Activated naive CD4-positive, alpha-beta T cell treated with anti-CD3 and anti-CD28 coated beads, Interleukin-2, amount 50 U/mL, for 16 hours (primary cell): ENCODE measurements around the gene WLS.
"Not testable (repeated sequence)": the region's sequence is repeated elsewhere in the genome, so short reads cannot be mapped to it uniquely, and the experiment has no call there.

ENCODE experiments used
- DNase-seq: peaks from one replicate; pipeline ENCODE4 v3.0.0-alpha.2; 2020

Gene WLS

DNA sequence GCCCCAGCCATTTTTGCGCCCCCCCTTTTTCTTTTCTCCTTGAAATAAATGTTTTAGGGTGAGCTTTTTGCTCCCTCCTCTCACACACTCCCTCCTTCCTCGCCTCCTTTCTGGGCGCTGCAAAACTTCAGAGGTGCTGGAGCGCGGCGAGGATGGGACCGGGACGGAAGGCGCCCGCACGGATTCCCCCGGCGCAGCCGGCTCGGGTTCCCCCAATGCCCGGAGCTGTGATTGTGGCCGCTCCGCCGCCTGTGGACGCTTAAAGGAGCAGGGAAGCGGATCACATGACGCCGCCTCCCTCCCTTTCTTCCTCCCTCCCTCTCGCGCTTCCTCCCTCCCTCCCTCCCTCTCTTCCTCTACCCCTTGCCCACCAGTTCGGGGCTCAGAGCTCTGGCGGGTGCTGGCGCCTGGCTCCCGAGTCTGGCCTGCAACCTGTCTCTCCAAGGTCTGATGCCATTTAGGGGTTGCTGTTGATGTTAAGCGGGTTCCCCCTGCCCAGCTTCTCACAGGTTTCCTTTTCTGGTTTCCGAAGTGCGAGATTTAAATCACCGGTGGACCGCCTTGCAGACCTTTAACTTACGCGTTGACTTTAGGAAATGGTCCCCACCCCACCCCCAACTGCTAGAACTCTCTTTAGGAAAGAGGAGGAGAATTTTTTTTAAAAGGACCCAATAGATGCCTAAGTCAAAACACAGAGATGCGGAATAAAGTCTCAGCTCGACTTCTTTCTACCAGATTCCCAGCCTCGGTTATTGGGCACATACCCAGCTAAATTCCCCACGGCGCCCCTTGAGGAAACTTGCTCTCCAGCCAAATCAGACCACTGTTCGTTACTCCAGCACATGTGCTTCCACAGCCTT, at the start of gene WLS:
WLS (minus strand) TSS at position 235 of the 860 bp plus-strand sequence; CDS start at position 11, 224 bp downstream.
- no peak for DNase-seq

DNA sequence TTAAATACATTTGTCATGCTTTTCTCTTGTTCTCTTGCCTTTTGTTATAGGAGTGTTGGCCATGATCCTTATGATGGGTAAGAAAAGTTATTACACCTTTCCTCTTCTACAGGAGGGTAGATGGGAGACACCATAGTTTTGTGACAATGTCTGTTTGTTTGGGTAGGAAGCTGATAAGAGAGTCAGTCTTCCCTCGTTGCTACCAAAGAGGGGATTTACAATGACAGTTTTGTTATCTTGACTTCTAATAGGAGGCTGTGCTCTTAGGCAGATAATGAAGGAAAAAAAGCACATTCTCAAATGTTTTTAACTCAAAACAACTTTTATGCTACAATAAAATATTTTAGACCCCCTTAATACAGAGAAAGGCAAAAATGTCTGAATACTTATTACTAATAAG, 48.0 kb upstream of the WLS start:
- no peak for DNase-seq

DNA sequence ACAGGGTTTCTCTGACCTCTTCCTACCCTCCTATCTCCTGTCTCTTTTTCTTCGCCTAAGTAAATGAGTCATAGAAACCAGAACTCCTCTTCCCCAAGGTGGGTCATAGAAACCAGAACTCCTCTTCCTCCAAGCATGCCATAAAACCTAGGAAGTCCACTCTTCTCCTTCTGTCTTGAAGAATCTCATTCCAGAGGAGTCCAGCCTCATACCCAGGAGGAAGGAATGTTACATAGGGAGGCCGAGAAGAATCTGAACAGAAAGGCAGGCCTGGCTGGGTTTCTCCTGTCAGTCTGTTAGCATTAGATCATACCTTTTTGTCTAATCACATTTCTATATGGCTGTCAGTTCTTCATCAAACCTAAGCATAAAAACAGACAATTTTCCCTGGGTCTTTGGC, 47.5 kb upstream of the WLS start:
- DNase-seq: no peak

DNA sequence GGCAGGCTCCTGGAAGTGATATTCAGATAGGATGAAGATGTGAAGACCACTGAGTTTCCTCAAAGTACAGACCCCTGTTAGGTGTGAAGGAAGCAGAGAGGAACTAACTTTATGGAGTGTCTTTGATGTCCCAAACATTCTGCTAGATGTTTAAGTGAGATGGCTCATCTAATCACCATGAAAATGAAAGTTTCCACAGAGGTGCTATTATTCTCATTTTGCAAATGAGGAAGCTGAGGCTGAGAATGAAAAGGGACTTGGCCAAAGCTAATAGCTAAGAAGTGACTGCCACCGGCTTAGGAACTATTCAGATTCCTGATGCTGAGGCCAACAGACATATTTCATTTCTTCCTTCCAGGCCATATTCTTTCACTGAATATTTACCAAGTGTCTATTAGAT, 45.9 kb upstream of the WLS start:
- DNase-seq: no peak

DNA sequence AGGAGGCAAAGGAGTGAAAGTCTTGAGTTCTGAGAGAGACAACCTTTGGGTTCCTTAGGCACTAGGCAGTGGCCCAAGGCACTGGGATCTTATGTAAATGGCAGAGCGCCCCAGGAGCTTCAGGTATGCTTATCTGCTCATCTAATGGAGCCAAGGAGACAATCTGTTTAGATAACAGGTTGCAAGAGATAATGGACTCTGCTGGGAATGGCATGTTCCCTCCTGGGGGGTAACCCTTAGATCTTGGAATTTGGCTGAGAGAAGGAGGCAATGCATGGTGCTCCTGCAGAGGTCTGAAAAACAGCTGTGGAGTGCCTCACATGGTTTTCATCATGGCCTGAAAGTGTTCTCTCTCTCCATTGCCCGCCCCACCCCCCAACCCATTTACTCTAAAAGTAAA, 44.1 kb upstream of the WLS start:
- DNase-seq: no peak

DNA sequence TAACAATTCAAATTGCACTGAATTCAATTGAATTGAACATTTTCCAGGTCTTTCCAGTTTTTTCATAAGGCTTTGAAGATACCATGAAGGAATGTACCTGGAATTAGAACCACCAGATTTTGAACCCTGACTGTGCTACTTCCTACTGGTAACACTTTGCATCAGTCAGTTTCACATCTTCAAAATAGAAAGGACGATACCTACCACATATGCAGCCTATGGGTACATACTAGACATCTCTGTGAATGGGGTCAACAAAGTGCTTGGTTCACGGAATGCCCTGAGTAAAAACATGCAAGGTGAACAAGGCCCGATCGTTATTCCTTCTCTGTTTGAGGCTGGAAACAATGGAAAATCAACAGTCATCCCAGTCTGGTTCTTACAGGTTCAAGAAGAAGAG, 41.2 kb upstream of the WLS start:
- DNase-seq: no peak

DNA sequence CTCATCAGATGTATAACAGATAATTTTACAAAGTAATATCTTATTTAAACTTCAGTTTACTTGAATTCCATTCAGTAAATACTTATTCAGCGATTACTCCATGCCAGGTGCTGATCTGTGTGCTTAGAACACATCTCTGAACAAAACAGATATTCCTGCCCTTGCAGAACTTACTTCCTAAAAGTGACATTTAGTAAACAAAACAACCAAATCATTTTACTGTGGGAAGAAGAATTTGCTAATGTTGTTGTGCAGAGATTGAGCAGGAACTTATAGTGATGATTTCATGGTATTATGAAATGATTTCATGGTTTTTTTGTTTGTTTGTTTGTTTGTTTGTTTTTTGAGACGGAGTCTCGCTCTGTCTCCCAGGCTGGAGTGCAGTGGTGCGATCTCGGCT, 39.3 kb upstream of the WLS start:
- DNase-seq: no peak

DNA sequence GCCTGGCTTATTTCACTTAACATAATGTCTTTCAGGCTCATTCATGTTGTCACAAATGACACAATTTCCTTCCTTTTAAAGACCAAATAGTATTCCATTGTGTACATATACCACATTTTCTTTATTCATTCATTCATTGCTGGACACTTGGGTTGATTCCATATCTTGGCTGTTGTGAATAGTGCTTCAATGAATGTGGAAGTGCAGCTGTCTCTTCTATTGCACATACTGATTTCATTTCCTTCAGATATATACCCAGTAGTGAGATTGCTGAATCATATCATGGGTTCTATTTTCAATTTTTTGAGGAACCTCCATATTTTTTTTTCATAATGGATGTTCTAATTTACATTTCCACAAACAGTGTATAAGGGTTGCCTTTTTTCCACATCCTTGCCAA, 38.6 kb upstream of the WLS start:
- no peak for DNase-seq

DNA sequence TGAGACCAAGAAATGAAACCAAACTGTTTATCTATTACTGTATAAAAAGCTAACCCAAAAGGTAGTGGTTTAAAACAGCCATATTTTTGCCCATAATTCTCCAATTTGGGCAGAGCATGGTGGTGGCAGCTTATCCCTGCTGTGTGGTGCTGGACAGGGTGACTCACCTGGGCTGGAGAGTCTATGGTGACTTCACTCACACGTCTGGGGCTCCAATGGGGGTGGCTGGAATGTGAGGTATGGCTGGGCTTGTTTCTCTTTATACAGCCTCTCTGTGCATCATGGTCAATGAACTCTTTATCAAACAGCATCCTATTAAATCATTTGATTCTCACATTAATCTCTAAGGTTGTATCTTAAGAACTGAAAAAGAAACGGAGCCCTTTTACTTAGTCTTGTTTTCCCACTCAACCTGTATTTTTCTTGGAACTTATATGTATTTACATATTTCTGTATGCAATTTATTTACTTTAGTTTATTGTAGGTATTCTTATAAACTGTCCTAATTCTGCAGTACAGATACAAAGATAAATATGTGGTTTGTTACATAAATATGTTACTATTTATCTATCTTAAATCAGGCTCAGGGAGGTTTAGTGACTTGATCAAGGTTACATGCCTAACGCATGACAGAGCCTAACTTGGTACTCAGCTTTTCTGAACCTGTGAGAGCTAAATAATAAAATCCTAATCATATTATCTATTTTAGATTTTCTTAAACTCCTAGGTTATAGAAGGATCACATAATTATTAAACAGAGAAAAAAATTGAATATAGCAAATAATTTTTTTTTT, 37.5 kb upstream of the WLS start:
- no peak for DNase-seq

DNA sequence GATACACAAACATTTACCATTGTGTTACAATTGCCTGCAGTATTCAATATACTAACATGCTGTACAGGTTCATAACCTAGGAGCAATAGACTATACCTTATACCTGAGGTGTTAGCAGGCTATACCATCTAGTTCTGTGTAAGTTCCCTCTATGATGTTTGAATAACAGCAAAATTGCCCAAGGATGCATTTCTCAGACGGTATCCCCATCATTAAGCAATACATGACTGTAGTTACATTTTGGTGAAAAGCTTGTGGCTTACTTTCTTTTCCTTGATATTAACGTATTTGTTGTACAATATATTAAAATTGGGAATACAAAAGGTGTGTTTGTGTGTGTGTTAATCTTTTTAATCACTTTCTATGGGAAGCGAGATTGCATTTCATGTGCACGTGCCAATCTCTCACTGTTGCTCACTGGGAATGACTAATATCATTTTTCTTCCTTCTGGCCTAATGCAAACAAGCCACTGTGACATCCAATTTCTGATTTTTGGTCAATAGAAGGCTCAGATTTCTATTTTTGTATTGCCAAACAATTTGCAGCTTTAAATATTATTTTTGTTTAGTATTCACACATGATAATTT, 36.7 kb upstream of the WLS start:
- DNase-seq: no peak

DNA sequence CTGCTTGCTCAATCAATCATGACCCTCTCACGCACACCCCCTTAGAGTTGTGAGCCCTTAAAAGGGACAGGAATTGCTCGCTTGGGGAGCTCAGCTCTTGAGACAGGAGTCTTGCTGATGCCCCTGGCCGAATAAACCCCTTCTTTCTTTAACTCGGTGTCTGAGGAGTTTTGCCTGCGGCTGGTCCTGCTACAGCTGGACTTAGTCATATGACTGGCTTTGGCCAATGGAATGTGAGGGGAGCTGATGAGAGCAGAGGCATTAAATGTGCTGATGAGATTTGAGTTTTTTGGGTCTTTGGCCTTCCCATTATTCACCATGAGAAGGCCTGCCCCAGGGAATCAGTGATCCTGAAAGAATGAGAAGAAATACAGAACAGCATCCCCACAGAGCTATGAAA, 24.5 kb upstream of the WLS start:
- not testable (repeated sequence) for DNase-seq

DNA sequence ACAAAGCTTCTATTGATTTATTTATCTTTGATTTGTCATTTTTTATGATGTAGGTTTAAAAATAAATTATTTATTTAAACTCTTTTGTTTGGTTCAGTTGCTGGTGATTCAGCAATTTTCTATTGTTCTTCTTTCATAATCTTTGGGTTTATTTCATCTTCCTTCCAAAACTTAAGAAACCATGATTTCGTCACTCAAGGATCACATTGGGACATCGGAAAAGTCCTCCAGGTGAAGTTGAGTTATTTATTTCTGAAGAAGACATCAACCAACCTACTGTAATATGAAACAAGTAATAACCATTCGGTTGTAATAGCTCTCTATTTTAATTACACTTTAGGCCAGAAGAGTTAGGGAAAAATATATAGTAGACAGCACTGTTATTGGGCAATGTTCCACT, 23.0 kb upstream of the WLS start:
- no peak for DNase-seq

DNA sequence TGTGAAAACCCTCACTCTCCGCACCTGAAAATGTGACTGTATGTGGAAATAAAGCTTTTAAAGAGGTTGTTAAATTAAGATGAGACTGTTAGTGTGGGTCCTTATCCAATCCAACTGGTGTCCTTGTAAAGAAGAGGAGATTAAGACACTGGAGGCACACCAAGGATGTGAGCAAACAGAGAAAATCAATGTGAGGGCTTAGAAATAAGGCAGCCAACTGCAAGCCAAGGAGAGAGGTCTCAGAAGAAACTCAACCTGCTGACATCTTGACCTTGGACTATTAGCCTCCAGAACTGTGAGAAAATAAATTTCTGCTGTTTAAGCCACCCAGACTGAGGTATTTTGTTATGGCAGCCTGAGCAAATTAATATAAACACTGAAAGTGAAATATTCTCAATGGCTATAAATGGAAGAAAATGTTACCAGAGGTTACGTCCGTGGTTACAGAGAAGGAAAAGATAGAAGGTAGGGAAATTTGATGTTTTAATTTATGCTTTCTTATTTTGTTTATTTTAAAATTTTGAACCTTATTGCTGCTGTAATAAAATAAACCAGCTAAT, 22.4 kb upstream of the WLS start:
- DNase-seq: no peak

DNA sequence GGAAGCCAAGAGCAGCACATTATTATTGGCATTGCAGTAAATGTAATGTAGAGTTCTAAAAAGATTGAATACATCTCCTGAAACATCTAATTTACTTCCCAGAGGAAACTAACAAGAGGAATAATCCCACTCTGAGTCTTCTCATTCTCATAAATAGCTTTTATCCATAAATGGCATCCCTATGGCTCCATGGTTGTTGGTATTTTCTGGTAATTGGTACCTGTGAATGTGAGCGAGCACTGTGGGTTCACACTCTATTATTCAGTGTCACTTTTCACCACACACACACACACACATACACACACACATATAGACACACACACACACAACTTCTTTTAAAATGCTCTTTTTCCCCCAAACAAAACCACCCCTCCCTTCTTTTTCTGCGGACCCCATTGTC, 4.7 kb upstream of the WLS start:
- no peak for DNase-seq

DNA sequence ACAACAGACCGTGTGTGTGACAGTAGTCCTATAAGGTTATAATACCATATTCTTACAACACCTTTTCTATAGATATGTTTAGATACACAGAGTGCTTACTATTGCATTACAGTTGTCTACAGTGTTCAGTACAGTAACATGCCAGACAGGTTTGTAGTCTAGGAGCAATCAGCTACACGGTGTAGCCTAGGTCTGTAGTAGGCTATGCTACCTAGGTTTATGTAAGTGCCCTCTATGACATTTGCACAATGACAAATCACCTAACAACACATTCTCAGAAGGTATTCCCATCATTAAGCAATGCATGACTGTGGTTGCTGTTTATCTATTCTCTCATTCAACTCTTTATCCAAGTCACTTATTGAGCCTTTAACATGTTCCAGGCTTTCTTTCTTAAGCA, 1.8 kb upstream of the WLS start:
- no peak for DNase-seq

DNA sequence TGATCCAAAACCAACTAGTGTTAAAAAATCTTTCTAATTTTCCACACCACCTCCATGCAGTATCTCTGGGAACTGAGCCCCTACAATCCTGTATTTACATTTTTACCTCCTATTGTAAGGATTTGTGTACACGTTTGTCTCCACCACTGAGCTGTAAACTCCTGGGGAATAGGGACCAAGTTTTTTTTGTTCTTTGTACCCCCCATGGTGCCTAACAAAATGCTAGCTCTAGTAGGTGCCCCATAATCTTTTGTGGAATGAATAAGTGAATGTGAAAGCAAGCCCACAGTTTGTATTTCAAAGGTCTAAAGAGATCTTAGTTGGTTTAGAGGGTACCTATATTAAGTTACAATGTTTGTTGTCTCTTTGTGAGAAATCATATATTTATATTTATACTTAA, 879 bp upstream of the WLS start:
- DNase-seq: no peak

DNA sequence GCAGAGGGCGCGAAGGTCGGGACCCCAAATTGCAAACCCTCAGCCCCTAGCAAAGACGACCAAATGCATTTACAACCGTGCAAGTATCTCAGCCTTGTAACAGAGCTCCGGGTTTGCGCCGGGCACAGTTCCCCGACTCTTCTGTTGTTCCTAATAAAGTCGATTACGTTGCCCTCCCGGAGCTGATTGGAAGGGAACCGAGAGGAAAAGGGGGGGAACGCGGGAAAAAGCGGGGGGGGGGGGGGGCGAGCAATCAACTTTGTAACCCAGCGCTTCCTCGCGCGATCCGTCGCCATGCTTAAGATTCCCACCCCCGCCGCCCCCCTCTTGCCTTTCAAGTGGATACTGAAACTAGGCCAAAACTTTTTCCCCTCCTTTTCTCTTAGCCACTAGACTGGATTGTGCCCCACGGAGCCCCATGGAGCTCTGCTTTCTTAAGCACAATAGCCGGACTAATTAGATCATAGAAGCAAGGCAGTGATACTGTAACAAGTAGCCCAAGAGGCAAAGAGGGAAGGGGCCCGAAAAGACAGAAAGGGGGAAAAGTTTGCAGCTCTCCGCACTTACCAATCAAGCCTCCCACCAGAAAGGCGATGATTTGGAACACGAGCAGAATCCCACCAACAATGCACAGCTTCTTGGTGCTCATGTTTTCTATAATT, 565 bp downstream of the WLS start:
- no peak for DNase-seq

DNA sequence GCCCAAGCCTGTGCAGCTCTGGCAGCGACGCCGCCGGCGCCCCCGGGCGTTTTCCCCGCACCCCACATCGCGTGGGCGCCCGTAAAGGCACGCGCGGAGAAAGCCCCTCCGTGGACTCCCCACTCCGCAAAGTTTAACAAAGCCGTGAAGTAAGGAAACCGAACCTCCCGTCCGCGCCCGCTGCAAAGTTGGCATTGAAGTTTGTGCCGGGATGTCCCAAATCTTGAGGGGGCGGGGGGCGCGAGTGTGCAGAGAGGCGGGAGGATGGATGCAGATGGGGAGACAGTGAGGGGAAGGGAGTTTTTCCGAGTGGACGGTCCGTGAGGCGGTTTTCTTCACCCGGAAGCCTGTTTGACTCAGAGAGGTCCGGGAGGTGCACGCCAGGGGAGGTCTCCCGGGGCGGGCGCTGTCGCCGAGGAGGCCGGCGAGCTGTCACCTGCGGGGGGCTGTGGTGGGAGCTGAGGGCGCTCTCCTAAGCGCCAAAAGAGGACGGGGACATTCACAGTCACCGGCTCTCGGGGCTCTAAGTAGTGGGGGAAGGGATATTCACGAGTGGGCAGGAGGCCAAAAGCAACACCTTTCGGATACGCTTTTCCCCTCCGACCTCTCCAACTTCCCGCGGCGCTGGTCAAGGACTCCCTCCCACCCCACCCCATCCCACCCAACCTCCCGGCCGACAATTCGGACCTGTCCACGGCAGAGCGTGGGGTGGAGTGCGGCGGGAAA, 1.3 kb downstream of the WLS start:
- no peak for DNase-seq

DNA sequence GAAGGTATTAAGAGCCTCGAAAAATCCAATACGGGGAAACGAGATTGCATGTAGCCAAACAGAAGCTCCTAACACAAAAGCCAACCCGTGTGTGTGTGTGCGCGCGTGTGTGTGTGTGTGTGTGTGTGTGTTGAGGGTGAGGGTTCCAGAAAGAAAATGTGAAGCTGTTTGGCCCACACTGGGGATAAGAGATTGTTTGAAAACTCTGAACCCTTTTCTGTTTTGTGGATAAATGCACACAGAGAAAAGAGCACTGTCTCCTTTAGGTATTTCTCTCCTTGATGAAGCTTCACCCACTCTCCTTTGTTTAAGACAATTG, 1.9 kb downstream of the WLS start:
- no peak for DNase-seq

DNA sequence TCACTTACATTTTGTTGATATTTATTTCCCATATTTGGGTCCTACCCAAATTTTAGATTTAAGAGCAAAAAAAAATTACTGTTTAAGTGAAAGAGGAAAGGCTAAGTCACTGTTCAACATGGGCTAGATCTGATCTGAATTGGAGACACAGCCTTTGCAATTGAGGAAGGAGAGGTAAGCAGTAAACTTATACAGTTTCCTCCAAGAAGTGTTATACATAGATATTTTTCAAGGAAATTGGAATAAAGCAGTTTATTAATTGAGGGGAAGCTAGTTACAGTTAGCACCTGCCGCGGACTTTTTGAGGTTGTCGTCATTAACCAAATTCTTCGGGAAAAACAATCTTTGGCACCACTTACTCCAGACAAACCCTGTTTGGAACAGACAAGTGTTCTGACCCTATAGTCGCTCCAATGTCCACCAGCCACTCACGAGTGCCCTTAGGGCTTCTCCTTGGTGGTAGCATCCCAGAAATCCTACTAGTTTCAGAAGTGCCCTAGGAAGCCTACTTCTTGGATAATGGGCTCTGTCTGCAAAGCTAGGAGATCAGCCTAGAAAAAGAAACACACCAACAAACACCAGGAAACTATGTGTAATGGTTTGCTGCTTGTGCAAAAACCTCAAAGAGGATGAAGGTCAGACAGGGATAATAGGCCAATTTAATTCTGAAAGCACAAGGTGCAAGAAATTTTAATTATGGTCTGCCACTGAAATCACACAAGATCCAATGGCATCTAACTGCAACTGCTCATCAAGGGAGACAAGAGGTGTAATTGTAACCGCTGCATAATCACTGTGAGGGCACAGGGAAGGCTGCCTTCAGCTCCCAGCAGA, 2.5 kb downstream of the WLS start:
- DNase-seq: no peak

DNA sequence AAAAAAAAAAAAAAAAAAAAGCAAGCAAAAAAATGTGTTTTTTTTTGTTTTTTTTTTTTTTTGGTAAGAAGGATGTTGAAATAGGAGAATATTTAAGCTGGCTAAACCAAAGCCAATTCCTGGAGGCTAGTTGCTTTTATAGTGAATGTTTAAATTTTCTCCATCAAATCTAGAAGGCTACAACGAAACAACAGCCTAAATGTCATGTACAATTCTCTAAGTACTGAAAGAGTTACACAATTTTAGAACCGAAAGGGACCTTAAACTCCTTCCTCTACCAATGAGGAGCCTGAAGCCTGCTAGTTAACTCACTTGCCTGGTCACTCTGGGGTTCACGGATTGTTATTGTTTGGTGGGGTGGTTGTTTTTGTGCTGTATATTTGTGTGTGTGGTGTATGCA, 3.5 kb downstream of the WLS start:
- DNase-seq: no peak

DNA sequence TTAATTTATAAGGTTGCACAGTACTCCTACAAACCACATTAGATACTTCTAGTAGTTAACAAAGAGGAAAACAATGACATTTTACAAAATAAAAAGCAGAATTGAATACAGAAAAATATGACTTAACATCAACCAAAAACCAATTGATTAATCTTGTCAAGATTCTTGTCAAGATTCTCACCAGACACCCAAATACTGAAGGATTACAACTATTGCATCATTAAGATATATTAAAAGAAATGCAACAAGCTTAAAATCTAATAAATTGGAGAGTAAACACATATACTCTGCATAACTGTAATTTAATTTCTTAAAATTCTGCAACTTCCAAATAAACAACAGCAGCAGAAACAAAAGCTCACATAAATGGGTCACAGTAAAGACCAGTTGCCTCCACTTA, 4.7 kb downstream of the WLS start:
- no peak for DNase-seq
